NCI-H128 (cell line): ENCODE results near the gene KCNIP3.
"Not testable (repeated sequence)": the region's sequence is repeated elsewhere in the genome, so short reads cannot be mapped to it uniquely, and the experiment has no call there.

Source experiments
- DNase-seq: peaks from one replicate; lab custom pipeline; 2025; ENCODE audit not compliant: unreplicated experiment; lab: John Stamatoyannopoulos, UW

Gene KCNIP3

DNA sequence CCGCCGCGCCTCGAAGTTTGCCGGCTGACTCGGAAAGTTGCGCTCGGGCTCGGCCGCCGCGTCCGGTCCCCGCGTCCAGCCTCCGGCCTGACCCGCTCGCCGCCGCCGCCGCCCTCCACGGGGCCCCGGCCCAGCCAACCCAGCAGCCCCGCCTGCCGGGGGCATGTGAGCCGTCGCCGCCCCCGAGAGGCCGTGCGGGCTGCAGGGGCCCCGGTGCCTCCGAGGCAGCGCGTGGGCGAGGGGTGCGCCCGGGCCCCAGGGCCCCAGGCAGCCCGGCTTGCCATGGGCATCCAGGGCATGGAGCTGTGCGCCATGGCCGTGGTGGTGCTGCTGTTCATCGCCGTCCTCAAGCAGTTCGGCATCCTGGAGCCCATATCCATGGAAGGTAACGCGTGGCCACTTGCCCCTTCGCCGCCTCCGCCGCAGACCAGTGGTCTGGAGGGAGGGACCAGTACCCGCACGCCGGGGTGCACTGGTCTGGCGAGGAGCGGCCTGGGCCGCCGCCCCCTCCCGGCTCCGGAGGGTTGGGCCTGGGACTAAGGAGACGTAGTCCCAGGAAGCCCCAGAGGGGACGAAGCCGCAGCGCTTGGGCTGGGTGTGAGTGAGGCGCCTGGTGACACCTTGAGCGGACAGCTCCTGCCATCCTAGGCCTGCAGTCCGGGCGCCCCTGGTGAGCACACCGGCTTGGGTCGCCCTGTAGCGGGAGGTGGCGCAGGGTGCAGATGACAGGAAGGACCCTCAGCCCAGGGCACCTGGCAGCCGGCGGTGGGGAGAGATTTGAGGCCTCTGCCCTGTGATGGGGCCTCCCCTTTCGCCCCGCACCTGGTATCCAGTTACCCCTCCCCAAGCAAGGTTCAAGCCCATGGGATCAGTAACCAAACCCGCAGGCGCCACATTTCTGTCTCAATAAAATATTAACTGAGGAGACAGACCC is 49.9 kb downstream of the KCNIP3 start:
- no peak for DNase-seq

DNA sequence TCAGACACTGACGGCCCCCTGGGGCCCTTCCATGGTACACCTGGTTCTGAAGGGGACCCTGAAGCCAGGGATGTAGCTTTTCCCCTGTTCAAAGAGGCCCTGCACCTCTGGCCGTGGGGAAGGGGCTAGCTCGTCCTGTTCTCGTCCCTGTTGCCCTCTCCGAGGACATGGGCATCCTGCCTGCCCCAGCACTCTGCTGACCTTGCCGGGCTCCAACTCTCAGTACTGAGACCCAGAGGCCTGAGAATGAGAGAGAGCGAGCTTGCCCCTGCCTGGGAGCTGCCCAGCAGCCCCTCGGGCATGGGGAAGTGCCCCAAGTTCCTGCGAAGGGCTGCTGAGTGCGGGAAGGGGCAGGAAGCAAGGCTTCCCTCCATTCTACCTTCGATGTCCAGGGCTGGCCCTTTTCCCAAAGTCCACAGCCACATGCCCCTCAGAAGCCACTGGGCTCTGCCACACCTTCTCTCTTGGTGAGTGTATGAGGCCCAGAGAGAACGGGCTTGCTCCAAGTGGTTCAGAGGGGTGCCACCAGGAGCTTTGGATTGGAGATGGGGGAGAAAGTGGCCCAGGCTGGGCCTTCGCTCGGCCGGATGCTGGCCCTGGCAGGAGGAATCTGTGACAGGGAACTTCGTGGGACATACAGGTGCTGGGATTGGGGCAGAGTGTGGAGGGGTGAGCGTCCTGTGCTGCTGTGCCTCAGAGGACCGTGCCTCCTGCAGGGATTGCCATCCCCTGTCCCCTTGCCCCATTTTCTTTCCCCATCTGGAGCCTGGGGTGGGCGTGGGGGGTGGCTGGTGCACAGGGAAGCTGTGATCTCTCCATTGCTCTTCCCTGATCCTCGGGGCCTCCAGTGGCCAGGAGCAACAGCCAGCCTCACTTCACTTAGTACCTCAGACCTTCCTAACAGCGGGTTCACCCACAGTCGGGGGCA is 50.8 kb downstream of the KCNIP3 start:
- no peak for DNase-seq

DNA sequence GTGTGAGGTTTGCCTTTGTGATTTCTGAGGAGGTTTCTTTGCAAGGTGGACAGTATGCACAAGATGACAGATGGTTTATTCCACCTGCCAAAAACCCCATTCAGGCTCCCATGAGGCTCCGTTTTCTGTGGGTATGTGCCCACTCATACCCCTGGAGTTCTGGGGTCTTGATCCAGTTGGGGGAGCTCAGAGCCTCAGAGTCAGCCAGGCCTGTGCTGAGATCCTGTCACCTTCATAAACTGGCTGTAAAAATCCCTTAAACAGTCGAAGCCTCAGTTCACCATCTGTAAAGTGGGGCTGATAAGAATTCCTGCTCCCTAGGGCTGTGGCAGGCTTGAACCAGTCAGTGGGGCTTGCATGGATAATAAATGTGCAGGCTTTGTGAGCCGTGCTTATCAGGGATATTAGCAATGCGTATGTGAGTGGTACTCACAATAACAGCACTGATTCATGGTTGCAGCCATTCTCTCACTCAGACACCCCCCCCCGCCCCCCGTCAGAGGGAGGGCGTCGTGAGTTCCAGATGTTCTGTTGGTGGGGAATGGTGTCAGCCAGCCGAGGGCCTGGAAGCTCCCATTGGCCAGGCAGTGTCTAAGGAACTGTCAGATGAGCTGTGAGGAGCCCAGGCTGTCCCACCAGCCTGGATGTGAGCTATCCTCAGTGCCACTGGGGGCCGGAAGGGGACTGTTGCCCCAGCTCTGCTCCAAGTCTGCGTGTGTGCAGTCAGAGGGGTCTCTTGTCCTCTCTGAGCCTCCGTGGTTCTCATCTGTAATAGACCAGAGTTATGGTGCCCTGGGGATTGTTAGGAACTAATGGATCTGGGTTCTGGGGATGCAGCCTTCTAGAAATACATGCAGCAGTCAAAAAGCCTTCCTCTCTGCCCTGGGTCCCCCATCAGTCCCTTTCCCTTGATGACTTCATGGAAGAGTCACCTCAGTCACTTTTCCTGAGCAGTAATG is 51.7 kb downstream of the KCNIP3 start:
- DNase-seq = no peak

DNA sequence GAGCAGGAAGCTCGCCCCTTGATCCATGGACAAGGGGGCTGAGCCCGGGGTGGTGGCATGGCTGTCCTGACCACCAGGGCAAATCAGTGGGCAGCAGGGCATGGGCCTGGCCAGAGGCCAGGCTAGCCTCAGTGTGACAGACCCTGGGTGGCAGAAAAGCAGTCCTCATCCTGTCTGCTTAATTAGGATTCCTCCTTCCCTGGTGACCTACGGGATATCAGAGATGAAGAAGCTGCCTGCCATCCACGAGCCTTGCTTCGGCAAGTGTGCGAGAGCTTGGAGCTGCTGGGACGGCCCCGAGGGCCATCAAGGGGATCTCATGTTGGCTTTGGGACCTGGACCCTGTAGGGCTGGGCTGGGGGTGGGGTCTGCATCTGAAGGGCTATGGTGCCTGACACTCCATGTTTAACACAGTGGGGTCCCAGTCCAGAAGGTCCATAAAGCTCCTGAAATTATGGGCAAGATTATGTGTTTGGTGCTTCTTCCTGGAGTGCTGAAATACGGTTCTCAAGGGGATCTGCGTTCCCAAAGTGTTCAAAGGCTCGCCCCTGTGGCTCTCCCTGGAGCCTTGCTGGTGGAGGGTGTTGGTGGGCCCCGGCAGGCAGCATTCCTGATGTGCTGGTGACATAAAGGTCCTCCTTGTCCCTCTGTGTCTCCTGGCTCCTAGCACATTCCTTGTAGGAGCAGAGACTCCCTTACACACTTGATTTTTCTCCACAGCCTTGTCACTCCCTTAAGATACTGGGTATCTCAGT is 52.6 kb downstream of the KCNIP3 start:
- DNase-seq = no peak

DNA sequence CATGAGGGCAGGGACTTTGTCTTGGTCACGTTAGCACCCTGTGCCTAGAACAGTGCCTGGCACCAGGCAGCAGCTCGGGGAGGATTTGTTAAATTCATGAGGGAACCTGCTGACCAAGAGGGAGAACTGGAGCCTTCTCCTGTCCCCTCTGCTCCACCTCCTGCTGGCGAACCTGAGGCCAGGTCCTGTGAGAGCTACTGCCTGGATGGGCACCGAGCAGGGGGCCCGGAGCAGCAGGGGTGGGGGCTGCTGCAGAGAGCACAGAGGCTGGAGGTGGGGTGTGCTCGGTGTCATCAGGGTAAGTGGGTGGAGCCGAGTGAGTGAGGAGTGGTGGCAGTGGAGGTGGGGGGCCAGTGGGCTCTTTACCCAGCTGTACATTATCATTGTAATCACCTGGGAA is 53.2 kb downstream of the KCNIP3 start:
- DNase-seq = no peak

DNA sequence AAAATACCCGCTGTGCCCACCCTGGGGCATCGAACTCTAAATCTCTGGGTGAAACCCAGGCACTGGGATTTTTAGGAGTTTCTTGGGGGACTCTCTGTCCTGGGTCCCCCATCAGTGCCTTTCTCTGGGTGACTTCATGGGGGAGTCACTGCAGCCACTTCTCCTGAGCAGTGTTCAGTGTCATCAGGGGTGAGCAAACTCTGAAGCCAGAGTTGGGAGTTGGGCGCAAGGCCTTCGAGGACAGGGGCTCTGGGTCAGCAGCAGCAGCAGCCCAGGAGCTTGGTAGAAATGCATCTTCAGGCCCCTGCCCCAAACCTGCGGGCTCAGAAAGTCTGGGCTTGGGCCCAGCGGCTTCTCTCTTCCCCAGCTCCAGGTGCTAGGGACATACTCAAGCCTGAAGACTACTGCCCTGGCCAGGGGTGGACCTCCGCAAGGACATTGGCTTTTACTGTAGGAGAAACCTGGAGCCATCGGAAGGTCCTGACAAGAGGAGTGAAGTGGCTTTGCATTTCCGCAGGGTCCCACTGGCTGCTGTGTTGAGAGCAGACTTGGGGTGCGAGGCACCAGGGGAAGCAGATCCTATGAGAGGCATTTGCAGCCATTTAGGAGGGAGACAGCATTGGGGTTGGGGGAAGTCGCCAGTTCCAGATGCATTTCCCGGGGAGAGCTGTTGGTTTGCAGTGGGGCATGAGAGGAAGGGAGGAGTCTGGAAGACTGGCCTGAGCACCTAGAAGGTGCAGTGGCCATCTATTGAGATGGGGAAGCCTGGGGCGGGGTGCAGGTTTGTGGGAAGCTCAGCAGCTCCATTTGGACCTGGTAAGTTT is 53.8 kb downstream of the KCNIP3 start:
- DNase-seq = no peak

DNA sequence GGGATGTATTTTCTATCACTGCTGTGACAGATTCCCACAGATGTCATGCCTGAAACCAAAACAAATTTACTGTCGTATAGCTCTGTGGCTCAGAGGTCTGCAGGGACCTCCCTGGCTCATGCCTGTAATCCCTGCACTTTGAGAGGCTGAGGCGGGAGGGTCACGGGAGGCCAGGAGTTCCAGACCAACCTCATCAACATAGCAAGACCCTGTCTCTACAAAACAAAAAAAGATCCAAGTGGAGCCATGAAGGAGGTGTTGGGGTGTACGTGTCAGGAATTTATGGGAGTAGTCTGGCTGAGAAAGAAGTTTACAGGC is 54.4 kb downstream of the KCNIP3 start:
- DNase-seq = no peak

DNA sequence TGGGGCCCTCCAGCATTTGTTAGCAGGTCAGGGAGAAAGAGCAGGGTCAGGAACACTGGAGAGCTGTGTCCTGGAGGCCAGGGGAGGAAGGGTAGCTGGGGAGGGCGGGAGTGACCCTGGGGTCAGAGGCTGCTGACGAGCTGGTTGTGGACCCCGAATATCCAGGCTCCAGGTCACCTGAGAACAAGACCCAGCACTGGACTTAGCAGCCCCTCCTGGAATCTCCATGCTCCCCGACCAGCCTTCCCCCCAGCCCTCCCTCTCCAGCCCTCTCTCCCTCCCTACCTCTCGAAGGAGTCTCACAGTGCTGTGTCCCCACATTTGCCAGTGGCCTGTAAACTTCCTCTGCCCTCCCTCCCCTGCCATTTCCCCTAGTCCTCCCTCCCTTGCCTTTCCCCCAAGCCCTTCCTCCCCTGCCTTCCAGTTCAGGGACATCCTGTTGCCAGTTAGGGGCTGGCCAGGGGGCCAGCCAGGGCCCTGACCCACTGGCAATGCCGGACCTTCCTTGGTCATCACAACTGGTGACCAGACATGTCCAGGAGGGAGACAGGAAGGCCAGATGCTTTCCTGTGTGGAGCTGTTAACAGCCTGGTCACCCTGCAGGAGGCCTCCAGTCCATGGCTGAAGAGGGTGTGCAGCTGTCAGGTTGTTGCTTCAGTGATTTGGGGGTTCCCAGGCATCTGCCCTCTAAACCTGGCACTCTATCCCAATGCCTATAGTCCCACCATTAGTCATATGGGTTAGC is 55.3 kb downstream of the KCNIP3 start:
- DNase-seq = no peak

DNA sequence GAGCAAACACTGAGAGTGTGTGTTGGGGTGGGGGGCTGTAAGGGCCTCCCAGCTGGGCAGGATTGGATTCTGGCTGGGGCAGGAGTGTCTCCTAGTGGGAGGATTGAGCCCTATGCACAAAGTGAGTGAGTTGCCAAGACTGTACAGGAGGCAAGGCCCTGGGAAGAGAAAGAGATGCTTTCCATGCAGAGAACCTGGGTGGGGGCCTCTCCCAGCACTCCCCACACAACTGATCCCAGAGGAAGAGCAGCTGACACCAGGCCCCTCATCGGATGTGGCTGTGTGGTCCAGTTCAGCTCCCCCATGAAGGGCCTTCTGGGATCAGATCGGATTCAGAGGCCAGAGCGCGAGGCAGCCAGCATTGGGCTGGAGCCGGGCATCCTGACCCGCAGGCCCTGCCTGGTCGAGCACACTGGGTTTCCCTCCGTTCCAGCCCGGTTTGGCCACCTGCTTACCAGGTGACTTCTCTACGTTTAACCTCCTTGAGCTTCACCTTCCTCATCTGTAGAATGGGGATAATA is 56.0 kb downstream of the KCNIP3 start:
- no peak for DNase-seq

DNA sequence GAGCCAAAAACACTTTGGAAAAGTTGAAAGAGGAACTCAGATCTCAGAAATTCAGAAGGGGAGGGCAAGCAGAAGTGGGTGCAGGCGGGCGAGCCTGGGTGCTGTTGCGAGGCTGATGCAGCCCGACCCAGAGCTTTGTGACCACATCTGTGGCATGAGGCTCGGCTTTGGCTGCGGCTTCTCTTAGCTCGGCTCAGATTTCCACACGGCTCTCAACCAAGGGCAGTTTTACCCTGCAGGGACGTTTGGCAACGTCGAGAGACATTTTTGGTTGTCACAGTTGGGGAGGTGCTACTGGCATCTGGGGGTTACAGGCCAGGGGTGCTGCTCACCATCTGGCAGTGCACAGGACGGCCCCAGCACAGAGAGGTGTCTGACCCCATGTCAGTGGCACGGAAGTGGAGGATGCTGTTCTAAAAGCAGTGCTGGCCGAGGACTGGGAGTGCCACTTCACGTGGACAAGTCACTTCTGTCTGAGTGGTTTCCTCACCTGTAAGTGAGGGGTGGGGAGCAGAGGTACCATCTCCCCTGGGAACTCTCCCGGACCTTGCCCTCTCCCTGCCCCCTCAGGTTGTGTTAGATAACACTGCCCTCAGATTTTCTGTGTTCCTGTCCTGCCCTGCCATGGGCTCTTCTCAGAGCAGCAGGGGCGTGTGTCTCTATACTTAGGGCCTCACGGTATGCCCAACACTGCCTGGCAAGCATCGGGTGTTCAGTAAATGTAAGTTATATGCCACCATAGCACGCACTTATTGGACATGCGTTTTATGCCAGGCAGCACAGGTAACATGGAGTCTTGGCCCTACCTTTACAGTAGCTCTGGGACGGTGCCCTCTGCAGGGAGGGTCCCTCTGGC is 56.7 kb downstream of the KCNIP3 start:
- DNase-seq = no peak

DNA sequence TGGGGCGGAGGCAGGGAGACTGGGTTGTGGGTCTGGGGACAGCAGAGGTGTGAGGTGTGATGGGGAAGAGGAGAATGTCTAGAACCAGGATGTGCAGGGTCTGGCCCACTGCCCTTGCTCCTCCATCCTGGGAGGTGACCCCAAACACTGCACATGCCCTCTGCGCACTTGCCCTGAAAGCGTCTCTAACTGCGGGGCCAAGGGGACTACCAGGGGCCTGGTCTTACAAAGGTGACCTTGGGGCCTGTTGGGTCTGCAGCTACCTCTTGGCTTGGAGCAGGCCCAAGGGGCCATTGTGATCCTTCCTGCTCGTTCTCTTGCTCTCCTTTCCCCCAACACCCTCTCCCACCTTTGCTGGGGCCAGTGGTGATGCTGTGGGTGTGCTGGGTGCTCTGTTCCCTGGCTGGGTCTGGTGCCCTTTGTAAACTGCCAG is 57.3 kb downstream of the KCNIP3 start:
- no peak for DNase-seq

DNA sequence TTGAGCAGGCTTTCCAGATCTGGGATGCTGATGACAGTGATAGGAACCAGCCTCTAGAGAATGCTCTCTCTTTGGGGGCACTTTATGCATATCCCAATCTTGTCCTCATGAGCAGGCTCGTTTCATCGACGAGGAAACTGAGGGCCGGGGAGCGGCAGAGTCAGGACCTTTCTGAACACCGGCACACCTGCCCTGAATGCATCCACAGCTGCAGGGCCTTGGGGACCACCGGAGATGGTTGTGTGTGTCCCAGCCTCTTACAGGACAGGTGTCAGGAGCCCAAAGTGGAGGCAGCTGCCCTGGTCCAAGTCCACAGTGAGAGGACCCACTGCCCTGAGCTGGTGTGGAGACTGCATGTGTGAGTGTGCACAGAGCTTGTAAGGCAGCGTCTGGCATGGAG is 57.8 kb downstream of the KCNIP3 start:
- DNase-seq = no peak

DNA sequence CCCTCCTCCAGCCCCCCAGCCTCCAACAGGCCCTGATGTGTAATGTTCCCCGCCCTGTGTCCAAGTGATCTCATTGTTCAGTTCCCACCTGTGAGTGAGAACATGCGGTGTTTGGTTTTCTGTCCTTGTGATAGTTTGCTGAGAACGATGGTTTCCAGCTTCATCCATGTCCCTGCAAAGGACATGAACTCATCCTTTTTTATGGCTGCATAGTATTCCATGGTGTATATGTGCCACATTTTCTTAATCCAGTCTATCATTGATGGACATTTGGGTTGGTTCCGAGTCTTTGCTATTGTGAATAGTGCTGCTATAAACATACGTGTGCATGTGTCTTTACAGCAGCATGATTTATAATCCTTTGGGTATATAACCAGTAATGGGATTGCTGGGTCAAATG is 58.3 kb downstream of the KCNIP3 start:
- not testable (repeated sequence) for DNase-seq

DNA sequence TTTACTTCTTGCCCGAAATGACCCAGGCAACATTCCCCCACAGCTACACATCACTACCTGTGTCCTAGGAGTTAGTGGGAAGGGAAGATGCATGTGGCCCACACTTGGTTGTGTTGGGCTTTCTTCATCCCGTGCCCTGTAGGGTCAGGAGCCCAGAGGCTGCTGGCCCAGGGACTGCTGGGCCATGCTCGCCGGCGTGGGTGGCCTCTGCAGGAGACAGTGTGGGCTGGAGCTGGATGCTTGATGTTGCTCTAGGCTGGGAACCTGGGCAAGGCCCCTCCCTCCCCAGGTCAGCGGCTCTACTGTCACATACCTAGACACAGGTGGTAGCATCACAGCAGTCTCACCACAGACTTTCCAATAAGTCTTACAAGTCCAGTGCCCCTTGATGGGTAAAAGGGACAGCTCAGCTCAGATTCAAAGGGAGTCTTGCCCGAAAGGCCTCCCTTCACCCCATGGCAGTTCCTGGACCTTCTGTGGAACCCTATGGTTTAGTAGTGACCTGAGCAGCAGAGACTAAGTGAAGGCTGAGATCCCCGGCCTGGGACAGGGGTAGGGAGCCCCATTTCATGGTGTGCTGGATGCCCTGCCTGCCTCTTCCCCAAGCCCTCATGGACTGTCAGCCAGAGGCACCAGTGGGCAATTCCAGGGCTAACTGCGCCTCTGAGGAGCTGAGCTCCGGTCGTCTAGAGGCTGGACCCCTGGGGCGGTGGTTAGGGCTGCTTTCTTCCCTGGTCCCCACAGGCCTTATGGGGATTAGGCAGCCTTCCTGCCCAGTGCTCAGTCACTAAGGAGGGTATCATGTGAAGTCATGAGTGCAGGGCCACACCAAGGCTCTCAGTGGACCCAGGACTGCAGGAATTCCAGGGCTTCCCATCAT is 59.9 kb downstream of the KCNIP3 start:
- no peak for DNase-seq

DNA sequence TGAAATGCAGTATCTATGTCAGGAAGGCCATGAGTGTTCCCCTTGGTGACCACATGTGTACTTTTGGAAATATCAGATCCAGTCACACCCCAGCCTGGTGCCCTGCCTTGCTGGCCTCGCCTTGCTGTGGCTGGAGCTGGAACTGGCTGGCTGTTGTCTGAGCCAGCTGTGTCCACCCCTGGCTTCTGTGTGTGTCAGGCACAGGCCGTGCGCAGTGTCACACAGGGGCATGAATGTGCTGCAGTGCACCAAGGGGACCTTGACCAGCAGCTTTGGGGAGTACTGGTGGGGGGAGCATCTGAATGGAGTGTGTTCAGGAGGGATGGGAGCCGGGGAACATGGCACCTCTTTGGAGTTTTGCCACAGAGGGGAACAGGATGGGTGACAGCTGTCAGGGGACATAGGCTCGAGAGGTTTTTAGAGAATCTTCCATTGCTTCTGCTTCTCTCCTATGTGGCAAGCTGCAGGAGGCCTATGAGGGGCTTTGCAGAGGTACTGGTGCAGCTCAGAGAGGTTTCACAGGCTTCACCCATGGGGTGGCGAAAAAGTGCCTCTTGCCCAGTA is 60.7 kb downstream of the KCNIP3 start:
- no peak for DNase-seq

DNA sequence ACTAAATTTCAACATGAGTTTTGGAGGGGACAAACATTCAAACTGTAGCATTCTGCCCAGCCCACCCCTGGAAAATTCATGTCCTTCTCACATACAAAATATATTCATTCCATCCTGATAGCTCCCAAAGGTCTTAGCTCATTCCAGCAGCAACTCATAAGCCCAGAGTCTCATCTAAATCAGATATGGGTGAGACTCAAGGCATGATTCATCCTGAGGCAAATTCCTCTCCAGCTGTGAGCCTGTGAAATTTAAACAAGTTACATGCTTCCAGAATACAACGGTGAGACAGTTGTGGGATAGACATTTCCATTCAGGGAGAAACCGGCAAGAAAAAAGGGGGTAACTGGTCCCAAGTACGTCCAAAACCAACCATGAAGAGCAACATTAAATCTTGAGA is 61.9 kb downstream of the KCNIP3 start:
- no peak for DNase-seq
